A673 (cell line): Measurements from ENCODE around the gene RAPGEF4.

Experiments used
- EZH2 ChIP-seq: fragments of 200-600 bp; sonication (generic); IDR thresholded peaks from 2 replicates; pipeline ENCODE4 v1.6.1; 2017; ENCODE audit warnings: borderline replicate concordance, low read depth, mild to moderate bottlenecking, mixed read lengths, antibody characterized with exemption, low read length; ENCODE audit not compliant: poor library complexity, severe bottlenecking
- TF ChIP-seq, protein P1 (sequence below): fragments of 300-800, 200-600 bp; sonication (generic); conservative IDR thresholded peaks from 2 replicates; pipeline ENCODE4 v1.5.1; 2017; ENCODE audit warnings: low read depth, mild to moderate bottlenecking, antibody characterized with exemption, low read length, moderate library complexity, mixed read lengths

DNA sequence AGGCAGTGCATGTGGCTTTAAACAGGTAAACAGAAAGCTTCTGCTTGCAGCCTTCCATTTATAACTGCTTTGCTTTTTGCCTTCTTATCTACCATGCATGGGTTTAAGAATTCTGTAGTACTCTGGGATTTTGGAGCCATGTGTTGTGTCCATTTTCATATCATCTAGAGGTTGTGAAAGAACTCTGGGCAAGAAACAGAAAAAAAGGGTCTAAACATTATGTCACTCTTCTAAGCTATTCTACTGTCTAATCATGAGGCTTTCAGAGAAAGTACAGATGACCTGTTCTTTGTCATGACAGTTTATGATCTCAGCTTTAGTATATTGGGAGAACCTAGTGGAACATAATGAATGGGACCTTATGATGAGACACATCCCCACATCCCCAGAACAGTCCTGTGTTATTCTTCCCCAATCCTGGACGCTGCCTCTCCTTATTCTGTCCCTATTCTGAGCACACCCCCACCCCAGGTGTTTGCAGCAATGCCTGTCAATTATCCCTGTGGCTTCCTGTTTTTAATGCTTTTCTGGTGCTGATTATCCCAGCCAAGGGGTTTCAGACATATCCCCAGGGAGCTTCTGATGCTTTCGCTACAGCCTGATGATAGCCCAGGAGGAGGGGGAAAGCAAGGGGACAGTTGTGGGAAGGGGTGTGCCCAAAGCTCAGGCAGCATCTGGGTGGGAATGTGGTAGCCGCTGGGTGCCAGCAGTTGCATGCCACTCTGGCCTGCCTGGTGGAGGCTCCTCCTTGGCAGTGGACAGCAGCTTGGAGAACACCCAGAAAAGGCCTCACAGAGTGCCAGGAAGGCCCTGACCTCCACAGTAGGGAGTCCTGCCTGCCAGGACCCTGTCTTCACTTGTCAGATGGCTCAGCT is 170.5 kb downstream of the RAPGEF4 start:
- TF ChIP-seq, protein P1, sequence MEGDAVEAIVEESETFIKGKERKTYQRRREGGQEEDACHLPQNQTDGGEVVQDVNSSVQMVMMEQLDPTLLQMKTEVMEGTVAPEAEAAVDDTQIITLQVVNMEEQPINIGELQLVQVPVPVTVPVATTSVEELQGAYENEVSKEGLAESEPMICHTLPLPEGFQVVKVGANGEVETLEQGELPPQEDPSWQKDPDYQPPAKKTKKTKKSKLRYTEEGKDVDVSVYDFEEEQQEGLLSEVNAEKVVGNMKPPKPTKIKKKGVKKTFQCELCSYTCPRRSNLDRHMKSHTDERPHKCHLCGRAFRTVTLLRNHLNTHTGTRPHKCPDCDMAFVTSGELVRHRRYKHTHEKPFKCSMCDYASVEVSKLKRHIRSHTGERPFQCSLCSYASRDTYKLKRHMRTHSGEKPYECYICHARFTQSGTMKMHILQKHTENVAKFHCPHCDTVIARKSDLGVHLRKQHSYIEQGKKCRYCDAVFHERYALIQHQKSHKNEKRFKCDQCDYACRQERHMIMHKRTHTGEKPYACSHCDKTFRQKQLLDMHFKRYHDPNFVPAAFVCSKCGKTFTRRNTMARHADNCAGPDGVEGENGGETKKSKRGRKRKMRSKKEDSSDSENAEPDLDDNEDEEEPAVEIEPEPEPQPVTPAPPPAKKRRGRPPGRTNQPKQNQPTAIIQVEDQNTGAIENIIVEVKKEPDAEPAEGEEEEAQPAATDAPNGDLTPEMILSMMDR: no peak
- TF ChIP-seq EZH2: no peak
